Measurements from ENCODE around the gene RELA.
A peak's percentile ranks its signal among the peaks of the same experiment; 100 is the strongest.
"Not testable (repeated sequence)": the region's sequence is repeated elsewhere in the genome, so short reads cannot be mapped to it uniquely, and the experiment has no call there.

Gene RELA

DNA sequence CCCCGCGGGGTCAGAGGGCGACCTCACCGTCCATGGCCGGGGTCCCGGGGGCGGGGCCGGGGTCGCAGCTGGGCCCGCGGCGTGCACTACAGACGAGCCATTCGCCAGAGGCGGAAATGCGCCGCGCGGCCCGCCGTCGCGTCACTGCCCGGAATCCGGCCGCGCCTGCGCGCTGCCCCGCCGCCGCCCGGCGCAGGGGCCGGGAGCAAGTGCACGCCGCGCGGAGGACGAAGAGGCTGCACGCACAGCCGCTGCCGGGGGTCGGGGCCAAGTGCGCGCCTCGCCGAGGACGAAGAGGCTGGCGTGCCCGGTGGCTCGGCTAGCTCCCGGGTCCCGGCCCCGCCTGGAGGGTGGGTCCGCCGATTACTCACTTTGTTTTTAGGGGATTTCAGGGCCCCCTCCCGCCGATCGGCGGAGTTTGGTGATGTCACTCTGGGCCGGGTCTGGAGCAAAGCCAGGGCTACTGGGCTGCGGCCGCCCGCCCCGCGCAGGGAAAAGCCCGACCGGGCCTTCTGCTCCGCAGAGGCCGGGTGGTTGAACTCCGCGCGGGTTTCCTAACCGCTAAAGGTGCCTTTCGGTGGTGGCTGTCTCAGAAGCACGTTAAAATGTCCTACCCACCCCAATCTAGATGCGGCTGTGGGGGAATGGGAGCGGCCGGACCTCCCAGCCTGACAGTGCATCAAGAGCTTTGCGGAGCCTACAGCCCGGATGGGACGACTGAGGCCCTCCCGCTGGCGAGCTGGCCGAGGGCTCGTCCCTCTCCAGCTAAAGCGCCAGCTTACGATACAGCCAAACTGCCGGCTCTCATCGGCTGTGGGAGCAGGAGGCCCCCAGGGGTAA is at the start of gene RELA:
RELA (minus strand) TSS at position 118 of the 840 bp plus-strand sequence; CDS start at position 34, 84 bp downstream.
- peak; percentile 96 for DNase-seq

DNA sequence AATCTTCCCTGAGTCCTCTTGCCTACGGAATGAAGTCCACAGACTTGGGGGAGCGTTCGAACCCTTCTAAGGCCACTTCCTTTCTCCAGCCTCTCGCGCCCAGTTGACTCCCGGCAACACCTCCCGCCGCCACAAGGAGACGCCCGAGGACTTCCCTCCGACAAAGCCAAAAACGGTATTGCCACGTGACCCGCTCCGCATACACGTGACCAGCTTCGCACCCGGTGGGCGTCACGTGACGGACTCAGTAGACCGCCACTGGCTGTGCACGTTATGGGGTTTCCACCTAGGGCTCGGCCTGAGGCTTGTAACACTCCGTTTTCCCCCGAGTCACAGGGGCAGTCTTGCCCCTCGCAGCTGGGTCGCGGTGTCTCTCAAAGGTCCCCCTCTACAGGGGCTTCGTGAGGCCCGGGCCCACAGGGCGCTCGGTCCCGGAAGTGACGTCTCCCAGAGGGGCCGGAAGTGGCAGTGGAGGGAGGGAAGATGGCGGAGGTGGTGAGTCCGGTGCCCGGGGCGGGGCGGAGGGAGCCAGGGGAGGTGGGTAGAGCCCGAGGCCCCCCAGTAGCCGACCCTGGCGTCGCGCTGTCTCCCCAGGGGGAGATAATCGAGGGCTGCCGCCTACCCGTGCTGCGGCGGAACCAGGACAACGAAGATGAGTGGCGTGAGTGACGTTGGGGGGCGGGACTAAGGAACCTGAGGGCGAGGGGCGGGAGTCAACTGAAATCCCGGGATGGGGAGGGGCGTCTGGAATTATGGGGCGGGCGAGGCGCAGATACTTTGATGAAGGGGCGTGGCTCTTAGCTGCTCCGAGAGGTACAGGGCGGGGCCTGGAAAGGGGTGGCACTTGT is 49.3 kb upstream of the RELA start, which contains the start of gene KAT5:
KAT5 (plus strand) TSS at position 468 of the 848 bp plus-strand sequence; CDS start at position 484, 16 bp downstream.
- DNase-seq: peak; percentile 98

DNA sequence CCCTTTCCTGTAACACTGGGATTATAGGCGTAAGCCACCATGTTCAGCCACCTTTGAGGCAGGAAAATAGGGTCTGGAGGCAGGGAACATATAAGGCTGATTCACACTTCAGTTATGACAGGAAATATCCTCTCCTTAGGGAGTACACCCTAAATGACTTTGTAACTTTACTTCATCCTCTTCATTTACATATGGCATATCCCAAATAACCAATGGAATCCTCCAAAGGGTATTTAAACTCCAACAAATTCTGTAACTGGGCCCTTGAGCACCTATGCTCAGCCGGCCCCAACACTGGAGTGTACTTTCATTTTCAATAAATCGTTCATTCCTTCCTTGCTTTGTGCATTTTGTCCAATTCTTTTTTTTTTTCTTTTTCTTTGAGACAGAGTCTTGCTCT is 47.7 kb upstream of the RELA start:
- no peak for DNase-seq

DNA sequence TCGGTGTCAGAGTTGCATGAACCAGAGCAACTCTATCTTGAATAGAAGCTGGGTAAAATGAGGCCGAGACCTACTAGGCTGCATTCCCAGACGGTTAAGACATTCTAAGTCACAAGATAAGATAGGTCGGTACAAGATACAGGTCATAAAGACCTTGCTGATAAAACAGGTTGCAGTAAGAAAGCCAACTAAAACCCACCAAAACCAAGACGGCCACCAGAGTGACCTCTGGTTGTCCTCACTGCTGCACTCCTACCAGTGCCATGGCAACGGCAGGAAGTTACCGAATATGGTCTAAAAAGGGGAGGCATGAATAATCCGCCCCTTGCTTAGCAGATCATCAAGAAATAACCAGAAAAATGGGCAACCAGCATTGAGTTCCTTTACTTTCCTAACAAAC is 46.9 kb upstream of the RELA start:
- DNase-seq: no peak

DNA sequence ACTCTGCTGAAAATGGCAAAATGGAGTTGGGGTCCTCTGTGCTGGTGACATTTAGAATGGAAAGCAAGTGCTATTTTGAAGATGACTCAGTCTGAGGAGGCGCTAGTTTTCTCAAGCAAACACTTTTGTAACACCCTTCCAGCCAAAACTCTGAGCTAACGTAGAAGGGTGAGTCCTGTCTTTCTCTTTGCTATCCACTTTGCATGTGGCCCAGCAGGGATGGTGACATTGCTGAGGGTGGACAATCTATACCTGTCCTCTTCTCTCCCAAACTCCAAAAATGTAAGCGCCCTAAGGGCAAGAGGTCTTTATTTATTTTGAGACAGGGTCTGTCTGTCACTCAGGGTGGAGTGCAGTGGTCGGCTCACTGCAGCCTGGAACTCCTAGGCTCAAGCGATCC is 45.7 kb upstream of the RELA start:
- DNase-seq: no peak

DNA sequence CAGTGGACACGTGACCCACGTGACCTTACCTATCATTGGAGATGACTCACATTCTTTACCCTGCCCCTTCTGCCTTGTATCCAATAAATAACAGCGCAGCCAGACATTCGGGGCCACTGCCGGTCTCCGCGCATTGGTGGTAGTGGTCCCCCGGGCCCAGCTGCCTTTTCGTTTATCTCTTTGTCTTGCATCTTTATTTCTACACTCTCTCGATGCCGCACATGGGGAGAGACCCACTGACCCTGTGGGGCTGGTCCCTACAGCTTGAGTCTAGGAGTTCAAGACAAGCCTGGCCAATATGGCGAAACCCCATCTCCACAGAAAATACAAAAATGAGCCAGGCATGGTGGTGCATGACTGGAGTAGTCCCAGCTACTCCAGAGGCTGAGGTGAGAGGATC is 44.3 kb upstream of the RELA start:
- not testable (repeated sequence) for DNase-seq

DNA sequence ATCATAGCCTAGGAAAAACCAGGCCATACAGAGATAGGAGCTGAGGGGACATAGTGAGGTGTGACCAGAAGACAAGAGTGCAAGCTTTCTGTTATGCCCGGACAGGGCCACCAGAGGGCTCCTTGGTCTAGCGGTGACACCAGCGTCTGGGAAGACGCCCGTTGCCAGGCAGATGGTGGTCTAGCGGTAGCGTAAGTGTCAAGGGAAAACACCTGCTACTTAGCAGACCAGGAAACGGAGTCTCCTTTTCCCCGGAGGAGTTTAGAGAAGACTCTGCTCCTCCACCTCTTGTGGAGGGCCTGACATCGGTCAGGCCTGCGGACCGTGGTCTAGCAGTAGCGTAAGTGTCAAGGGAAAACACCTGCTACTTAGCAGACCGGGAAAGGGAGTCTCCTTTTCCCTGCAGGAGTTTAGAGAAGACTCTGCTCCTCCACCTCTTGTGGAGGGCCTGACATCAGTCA is 43.6 kb upstream of the RELA start:
- peak; percentile 28 for DNase-seq

DNA sequence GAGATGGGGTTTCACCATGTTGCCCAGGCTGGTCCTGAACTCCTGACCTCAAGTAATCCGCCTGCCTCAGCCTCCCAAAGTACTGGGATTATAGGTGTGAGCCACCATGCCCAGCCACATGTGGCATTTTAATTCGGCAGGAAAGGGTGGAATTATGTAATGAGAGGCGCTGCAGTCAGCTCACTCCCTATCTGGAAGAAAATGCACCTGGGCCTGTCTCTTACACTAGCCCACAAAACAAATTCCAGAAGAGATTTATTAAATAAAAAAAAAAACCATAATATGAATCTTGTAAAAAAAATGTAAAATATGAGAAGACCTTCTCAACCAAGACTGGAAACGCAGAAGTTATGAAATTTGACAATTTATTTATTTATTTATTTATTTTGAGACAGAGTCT is 41.1 kb upstream of the RELA start:
- no peak for DNase-seq

DNA sequence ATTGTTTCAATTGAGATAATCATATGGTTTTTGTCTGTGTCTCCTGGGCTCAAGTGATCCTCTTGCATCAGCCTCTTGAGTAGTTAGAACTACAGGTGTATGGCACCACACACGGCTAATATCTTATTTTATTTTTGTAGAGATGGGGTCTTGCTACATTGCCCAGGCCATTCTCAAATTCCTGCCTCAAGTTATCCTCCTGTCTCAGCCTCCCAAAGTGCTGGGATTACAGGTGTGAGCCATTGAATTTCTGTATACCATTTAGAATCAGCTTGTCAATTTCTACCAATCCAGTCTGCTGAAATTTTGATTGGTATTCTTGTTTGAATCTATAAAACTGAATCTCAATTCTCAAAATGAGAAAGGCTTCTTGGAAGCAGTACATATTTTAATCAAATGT is 39.0 kb upstream of the RELA start:
- no peak for DNase-seq

DNA sequence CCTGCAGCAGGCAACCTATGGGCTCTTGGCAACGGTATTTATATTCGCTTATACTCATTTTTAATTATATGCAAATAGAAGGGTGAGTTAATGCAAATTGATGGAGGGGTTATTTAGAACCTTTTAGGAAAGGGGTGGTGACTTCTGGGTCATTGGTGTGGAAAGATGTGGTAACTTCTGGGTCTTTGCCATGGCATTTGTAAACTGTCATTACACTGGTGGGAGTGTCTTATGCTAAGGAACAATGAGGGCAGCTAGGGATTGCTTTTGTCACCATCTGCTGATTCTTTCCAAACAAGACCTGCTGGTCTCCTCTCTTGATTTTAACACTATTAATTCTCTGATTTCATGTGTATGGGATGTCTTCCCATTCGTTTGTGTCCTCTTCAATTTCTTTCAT is 37.7 kb upstream of the RELA start:
- no peak for DNase-seq

DNA sequence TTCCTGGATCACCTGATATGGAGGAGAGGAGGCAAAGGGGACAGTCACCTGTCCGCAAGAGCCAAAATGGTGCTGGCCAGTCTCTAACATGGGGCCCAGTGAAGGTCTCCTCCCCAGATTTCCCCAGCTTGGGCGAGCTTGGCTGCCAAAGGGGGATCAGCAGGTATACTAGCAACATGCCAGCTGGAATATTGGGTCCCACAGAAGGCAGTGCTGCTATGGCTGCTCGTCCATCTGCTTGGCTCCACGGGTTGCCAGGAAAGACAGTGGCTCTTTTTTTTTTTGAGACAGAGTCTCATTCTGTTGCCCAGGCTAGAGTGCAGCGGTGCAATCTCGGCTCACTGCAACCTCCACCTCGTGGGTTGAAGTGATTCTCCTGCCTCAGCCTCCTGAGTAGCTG is 36.6 kb upstream of the RELA start:
- no peak for DNase-seq

DNA sequence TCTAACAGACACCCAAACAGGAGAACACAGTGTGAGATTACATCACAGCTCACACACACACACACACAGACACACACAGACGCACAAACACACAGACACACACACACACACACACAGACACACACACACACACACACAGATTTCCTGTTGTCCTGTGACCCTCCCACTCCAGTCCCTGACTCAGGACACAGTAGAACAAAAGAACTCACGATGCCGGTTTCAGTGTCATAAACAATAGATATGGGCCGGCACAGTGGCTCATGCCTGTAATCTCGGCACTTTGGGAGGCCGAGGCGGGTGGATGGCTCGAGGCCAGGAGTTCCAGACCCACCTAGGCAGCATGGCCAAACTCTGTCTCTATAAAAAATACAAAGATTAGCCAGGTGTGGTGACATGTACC is 35.5 kb upstream of the RELA start:
- no peak for DNase-seq

DNA sequence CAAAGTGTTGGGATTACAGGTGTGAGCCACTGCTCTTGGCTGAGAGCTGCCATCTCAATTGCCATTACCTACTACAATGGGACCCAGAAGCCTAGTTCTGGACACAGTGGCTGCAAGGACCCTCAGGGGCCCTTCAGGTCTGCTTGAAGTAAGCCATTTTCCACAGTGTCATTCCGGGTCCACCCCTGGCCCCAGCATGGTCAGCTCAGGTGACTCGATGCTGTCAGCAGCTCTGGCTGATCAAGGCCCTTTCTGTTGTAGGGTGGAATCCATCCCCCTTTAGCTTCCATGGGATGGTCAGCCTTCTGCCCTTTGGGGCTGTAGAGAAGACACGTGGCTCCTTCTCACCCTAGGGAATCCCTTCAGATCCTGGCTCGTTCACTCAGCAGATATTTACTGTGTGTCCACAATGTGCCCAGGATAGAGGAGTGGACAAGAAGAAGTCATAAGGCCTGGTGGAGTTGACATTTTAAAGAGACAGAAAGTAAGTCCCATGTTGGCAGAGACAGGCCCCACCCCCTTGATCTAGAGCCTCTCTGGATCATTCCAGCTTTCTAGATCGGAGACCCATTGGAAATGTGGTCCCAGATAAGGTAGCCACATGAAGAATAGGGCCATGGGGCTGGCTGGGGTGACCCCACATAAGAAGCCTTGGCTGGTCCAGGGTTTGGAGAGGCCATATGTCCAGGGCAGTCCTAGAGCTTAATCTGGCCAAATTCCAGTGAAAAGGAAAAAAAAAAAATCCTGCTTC is 34.3 kb upstream of the RELA start:
- DNase-seq: no peak

DNA sequence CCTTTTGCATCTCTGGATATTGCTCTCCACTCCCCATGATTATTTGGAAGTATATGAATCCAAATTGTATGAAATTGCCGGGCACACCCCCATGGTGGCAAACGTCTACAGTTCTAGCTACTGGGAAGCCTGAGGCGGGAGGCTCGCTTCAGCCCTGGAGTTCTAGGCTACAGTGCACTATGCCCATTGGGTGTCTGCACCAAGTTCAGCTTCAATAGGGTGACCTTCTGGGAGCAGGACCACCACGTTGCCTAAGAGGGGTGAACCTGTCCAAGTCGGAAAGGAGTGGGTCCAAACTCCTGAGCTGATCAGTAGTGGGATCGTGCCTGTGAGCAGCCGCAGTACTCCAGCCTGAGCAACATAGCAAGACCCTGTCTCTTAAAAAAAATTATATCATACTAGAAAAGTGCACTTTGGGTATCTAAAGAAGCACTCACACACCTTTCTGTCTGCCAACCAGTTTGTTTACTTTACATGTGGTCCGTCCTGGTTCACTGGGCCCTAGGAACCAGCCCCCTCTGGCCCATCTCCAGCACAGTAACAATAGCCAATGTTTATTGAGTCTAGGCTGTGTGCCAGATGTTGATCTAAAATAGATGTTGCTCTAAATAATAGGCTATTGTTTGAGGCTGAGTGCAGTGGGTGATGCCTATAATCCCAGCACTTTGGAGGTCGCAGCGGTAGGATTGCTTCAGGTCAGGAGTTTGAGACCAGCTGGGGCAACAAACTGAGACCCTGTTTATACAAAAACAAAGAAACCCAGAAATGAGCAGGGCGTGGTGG is 32.9 kb upstream of the RELA start:
- DNase-seq: peak; percentile 79

DNA sequence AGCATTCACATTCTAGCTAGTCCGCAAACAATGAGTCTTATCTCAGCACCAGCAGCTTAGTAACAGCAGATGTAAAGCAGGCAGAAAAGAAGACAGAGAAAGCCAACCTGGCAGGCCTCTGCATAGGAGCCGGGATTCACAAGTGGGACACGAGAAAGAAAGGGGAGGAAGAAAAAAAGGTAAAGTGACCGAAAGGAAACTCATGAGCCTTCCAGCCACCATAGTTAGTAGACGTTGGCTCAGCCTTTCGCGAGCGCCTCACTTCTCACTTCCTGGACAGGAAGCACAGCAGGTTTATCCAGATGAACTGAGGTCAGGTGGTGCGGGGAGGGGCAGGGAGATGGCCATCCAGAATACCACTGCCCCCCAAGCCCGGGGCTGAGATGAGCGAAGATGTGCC is 29.7 kb upstream of the RELA start:
- DNase-seq: no peak

DNA sequence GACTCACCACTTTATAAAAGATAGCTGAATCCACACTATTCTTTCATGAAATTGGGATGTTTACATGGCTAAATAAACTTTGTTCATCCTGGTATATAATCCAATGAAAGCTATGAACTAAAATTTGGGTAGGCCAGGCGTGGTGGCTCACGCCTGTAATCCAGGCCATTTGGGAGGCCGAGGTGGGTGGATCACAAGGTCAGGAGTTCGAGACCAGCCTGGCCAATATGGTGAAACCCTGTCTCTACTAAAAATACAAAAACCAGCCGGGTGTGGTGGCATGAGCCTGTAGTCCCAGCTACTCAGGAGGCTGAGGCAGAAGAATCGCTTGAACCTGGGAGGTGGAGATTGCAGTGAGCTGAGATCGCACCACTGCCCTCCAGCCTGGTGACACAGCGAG is 29.1 kb upstream of the RELA start:
- not testable (repeated sequence) for DNase-seq

DNA sequence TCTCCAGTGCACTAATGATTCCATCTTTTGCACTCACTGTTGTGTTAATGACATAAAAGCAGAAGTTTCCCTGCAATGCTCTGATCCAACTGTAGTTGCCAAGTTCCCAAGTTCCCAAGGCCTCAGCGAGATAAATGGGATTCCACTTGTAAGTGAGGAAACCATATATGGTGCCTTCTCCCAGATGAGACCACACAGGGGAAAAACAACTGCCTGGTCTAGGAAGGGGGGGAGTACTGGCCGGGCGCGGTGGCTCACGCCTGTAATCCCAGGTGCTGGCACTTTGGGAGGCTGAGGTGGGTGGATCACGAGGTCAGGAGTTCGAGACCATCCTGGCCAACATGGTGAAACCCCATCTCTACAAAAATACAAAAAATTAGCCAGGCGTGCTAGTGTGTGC is 23.3 kb upstream of the RELA start:
- no peak for DNase-seq

DNA sequence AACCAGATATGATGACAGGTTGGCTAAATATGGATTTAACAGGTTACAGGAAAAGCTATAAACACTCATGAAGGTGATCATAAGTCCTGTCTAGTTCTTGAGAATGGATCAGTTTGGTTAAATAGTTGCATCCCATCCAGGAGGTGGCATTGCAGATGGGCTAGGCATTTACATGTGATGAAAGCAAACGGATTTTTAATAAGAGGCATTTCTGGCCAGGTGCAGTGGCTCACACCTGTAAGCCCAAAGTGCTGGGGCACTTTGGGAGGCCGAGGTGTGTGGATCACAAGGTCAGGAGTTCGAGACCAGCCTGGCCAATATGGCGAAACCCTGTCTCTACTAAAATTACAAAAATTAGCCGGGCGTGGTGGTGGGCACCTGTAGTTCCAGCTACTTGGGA is 20.8 kb upstream of the RELA start:
- DNase-seq: not testable (repeated sequence)

DNA sequence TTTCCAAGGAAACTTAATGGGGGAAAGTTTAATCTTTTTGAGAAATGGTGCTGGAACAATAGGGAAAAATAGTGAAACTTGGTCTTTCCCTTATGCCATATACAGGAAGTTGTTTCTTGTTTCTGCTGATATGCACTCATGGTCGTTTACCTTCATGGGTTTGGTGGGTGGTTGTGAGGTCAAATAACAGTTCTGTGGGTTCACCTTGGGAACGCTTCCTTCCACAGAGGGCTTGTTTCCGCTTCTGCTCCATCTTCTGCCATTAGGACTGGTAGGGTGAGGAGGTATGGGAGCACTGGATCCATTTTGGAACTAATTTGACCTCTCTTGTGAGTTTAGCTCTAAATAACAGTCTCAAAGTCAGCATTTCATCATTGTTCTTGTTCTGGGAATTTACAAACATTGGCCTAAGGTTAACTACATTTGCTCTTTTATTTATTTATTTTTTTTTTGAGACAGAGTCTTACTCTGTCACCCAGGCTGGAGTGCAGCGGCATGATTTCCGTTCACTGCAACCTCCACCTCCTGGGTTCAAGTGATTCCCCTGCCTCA is 17.6 kb upstream of the RELA start:
- DNase-seq: no peak

DNA sequence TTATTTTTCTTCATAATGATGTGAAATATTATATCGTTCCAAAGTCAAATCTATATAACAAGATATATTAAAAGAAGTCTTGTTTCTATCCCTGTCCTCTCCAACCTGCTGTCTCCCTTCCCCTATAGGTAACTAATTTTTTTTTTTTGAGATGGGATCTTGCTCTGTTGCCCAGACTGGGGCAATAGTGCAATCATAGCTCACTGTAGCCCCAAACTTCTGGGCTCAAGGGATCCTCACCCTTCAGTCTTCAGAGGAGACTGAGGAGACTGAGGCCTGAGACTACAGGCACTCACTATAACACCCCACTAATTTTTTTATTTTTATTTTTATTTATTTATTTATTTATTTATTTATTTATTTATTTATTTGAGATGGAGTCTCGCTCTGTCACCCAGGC is 10.3 kb upstream of the RELA start:
- no peak for DNase-seq

DNA sequence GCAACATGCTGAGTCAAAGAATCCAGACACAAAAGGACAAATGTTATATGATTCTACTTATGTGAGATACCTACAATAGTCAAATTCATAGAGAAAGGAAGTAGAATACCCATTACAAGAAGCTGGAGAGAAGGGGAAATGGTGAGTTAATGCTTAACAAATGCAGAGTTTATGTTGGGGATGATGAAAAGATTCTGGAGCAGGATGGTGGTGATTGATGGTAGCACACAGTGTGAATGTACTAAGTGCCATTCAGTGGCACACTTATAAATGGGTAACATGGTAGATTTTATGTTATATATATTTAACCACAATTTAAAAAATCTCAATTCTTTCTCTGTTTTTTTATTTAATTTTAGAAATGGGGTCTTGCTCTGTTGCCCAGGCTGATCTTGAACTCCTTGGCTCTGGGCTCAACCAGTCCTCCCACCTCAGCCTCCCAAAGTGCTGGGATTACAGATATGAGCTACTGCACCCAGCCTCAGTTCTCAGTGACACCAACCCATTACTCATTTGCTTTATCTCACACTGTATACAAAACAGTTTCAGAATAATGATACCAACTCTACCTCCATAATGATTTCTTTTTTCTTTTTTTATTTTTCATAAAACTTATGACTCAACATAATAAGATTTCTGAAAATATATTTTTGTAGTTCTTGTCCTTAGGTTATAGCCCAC is 9.6 kb upstream of the RELA start:
- no peak for DNase-seq

Measured in midbrain (tissue), 1 donor.